ENCODE results near the gene GOLGA8T. TPM values are rescaled to one million over a fixed set of nuclear protein-coding genes. Genes with fewer than 3 reads are reported as not detected.
"Not testable (repeated sequence)": the region's sequence is repeated elsewhere in the genome, so short reads cannot be mapped to it uniquely, and the experiment has no call there.

Gene GOLGA8T
- total and polyA plus RNA-seq, 7 experiments from 2014 or later, result 0.22 to 1.1 (median 0.63) TPM; not detected in 4

- H3K9me3 Mint-ChIP-seq; H3K27me3 ChIP-seq (ENCODE audit: control insufficient read depth in 2 of 2, insufficient read depth in 2 of 2, low read length in 2 of 2); H3K9me3 ChIP-seq (ENCODE audit: control insufficient read depth in 2 of 3, low read length in 3 of 3); H3K4me1 ChIP-seq (ENCODE audit: control insufficient read depth in 2 of 2, insufficient read depth in 2 of 2, low read length in 2 of 2); H3K36me3 ChIP-seq (ENCODE audit: control insufficient read depth in 2 of 3, insufficient read depth in 3 of 3, low read length in 3 of 3); H3K4me1 Mint-ChIP-seq; intact Hi-C loops (cut with micrococcal nuclease); H3K4me3 Mint-ChIP-seq; POLR2A ChIA-PET; H3K27ac ChIP-seq (ENCODE audit: low read depth, low read length); DNase-seq; H3K4me3 ChIP-seq (ENCODE audit: low read length); H3K36me3 Mint-ChIP-seq; H3K27ac Mint-ChIP-seq; ATAC-seq; H3K27me3 Mint-ChIP-seq; CTCF ChIA-PET: not testable (repeated sequence)
Measured at GRCh38 chr15:30149891-30150290, 15.0 kb downstream of the GOLGA8T start.

DNA sequence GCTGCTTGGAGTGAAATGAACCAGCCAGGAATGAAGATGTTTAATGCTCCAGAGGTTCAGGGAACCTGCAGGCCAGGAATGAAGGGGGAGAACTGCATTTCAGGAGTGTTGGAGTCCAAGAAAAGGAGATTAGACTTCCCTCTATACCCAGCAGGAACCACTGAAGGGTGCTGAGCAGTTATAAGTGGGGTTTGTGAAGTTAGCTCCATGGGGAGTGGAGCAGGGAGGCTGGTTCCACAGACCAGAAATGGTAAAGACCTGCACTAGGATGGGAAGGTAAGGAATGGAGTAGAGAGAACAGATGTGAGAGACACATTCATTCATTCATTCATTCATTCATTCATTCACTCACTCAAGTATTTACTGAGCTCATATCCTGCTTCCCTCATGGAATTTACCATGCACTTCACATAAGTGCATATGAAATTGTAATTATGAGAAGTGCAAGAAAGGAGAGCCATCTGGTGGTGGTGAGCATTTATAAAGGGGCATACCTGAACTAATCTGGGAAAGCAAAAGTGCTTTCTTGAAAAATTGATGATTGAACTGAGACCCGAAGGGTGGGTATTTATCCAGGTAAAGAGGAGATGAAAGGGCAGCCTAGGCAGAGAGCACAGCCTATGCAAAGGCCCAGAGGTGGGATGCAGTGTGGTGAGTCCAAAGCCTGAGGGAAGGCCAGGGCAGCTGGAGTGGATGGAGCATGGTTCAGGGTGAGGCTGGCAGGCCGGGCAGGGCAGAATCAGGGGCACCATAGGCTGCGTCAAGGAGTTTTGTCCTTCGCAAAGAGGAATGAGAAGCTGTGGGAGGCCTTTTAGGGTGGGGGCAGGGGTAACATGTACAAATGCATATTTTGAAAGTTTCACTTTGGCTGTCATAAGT, 27.9 kb downstream of the GOLGA8T start:
- H3K27ac ChIP-seq (ENCODE audit: low read depth, low read length); H3K4me1 Mint-ChIP-seq; H3K9me3 Mint-ChIP-seq; H3K27me3 Mint-ChIP-seq; H3K27me3 ChIP-seq (ENCODE audit: control insufficient read depth in 2 of 2, insufficient read depth in 2 of 2, low read length in 2 of 2); H3K36me3 Mint-ChIP-seq; H3K9me3 ChIP-seq (ENCODE audit: control insufficient read depth in 2 of 3, low read length in 3 of 3); CTCF ChIA-PET; H3K4me3 Mint-ChIP-seq; H3K4me1 ChIP-seq (ENCODE audit: control insufficient read depth in 2 of 2, insufficient read depth in 2 of 2, low read length in 2 of 2); H3K4me3 ChIP-seq (ENCODE audit: low read length); DNase-seq; ATAC-seq; POLR2A ChIA-PET; H3K36me3 ChIP-seq (ENCODE audit: control insufficient read depth in 2 of 3, insufficient read depth in 3 of 3, low read length in 3 of 3); H3K27ac Mint-ChIP-seq; intact Hi-C loops (cut with micrococcal nuclease): not testable (repeated sequence)

GRCh38 chr15:30163759-30164158, 28.9 kb downstream of the GOLGA8T start:
- H3K27me3 ChIP-seq (ENCODE audit: control insufficient read depth in 2 of 2, insufficient read depth in 2 of 2, low read length in 2 of 2); H3K9me3 ChIP-seq (ENCODE audit: control insufficient read depth in 2 of 3, low read length in 3 of 3); ATAC-seq; DNase-seq; H3K36me3 Mint-ChIP-seq; H3K4me3 Mint-ChIP-seq; H3K4me3 ChIP-seq (ENCODE audit: low read length); POLR2A ChIA-PET; CTCF ChIA-PET; H3K27ac ChIP-seq (ENCODE audit: low read depth, low read length); H3K9me3 Mint-ChIP-seq; H3K4me1 Mint-ChIP-seq; H3K4me1 ChIP-seq (ENCODE audit: control insufficient read depth in 2 of 2, insufficient read depth in 2 of 2, low read length in 2 of 2); intact Hi-C loops (cut with micrococcal nuclease); H3K36me3 ChIP-seq (ENCODE audit: control insufficient read depth in 2 of 3, insufficient read depth in 3 of 3, low read length in 3 of 3); H3K27ac Mint-ChIP-seq; H3K27me3 Mint-ChIP-seq: not testable (repeated sequence)

- H3K36me3 Mint-ChIP-seq; H3K9me3 ChIP-seq (ENCODE audit: control insufficient read depth in 2 of 3, low read length in 3 of 3); H3K4me1 Mint-ChIP-seq; intact Hi-C loops (cut with micrococcal nuclease); H3K27ac ChIP-seq (ENCODE audit: low read depth, low read length); POLR2A ChIA-PET; H3K4me1 ChIP-seq (ENCODE audit: control insufficient read depth in 2 of 2, insufficient read depth in 2 of 2, low read length in 2 of 2); CTCF ChIA-PET; H3K36me3 ChIP-seq (ENCODE audit: control insufficient read depth in 2 of 3, insufficient read depth in 3 of 3, low read length in 3 of 3); H3K9me3 Mint-ChIP-seq; H3K27me3 Mint-ChIP-seq; DNase-seq; H3K4me3 ChIP-seq (ENCODE audit: low read length); H3K27me3 ChIP-seq (ENCODE audit: control insufficient read depth in 2 of 2, insufficient read depth in 2 of 2, low read length in 2 of 2); H3K27ac Mint-ChIP-seq; H3K4me3 Mint-ChIP-seq: not testable (repeated sequence)
- peak; percentile 67 for ATAC-seq
Measured at GRCh38 chr15:30164257-30164656, 29.4 kb downstream of the GOLGA8T start.

DNA sequence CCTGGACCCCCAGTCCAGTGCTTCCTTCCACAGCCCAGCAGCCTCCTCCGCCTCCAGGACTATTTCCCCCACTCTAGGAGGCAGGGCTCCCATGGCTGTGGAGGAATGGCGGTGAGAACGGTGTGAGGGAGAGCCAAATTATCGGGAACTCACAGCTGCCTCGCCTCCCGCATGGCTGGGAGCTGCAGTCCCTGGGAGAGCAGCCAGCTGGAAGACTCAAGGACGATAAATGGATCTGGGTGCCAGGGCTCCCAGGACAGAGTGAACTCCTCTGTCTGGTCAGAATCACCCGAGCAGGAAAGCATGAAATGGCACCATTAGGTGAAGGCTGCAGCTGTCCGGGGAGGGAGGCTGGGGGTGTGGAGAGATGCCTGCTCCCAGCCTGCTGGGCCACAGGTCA, 32.6 kb downstream of the GOLGA8T start:
- H3K4me1 Mint-ChIP-seq; intact Hi-C loops (cut with micrococcal nuclease); H3K9me3 ChIP-seq (ENCODE audit: control insufficient read depth in 2 of 3, low read length in 3 of 3); H3K4me3 ChIP-seq (ENCODE audit: low read length); POLR2A ChIA-PET; H3K27me3 Mint-ChIP-seq; H3K4me1 ChIP-seq (ENCODE audit: control insufficient read depth in 2 of 2, insufficient read depth in 2 of 2, low read length in 2 of 2); H3K9me3 Mint-ChIP-seq; DNase-seq; CTCF ChIA-PET; H3K36me3 ChIP-seq (ENCODE audit: control insufficient read depth in 2 of 3, insufficient read depth in 3 of 3, low read length in 3 of 3); H3K27ac ChIP-seq (ENCODE audit: low read depth, low read length); H3K27ac Mint-ChIP-seq; ATAC-seq; H3K27me3 ChIP-seq (ENCODE audit: control insufficient read depth in 2 of 2, insufficient read depth in 2 of 2, low read length in 2 of 2); H3K36me3 Mint-ChIP-seq; H3K4me3 Mint-ChIP-seq: not testable (repeated sequence)

GRCh38 chr15:30167886-30168285, 33.0 kb downstream of the GOLGA8T start:
- H3K9me3 Mint-ChIP-seq; H3K27me3 ChIP-seq (ENCODE audit: control insufficient read depth in 2 of 2, insufficient read depth in 2 of 2, low read length in 2 of 2); H3K27me3 Mint-ChIP-seq; H3K36me3 ChIP-seq (ENCODE audit: control insufficient read depth in 2 of 3, insufficient read depth in 3 of 3, low read length in 3 of 3); CTCF ChIA-PET; POLR2A ChIA-PET; H3K4me3 Mint-ChIP-seq; H3K27ac ChIP-seq (ENCODE audit: low read depth, low read length); DNase-seq; H3K4me3 ChIP-seq (ENCODE audit: low read length); intact Hi-C loops (cut with micrococcal nuclease); H3K27ac Mint-ChIP-seq; H3K4me1 ChIP-seq (ENCODE audit: control insufficient read depth in 2 of 2, insufficient read depth in 2 of 2, low read length in 2 of 2); H3K9me3 ChIP-seq (ENCODE audit: control insufficient read depth in 2 of 3, low read length in 3 of 3); ATAC-seq; H3K36me3 Mint-ChIP-seq; H3K4me1 Mint-ChIP-seq: not testable (repeated sequence)

GRCh38 chr15:30171452-30171851, 36.6 kb downstream of the GOLGA8T start:
- intact Hi-C loops (cut with micrococcal nuclease); POLR2A ChIA-PET; ATAC-seq; CTCF ChIA-PET; H3K27me3 ChIP-seq (ENCODE audit: control insufficient read depth in 2 of 2, insufficient read depth in 2 of 2, low read length in 2 of 2); H3K36me3 ChIP-seq (ENCODE audit: control insufficient read depth in 2 of 3, insufficient read depth in 3 of 3, low read length in 3 of 3); H3K9me3 Mint-ChIP-seq; H3K4me1 ChIP-seq (ENCODE audit: control insufficient read depth in 2 of 2, insufficient read depth in 2 of 2, low read length in 2 of 2); H3K36me3 Mint-ChIP-seq; DNase-seq; H3K27ac ChIP-seq (ENCODE audit: low read depth, low read length); H3K27ac Mint-ChIP-seq; H3K27me3 Mint-ChIP-seq; H3K4me3 ChIP-seq (ENCODE audit: low read length); H3K4me3 Mint-ChIP-seq; H3K9me3 ChIP-seq (ENCODE audit: control insufficient read depth in 2 of 3, low read length in 3 of 3): not testable (repeated sequence)
- H3K4me1 Mint-ChIP-seq, result peaks cover 6 to 13% (median 8%) of the 10 kb centered on the region in 7 donors
